Measurements from ENCODE around the gene THSD7A.

The THSD7A gene

DNA sequence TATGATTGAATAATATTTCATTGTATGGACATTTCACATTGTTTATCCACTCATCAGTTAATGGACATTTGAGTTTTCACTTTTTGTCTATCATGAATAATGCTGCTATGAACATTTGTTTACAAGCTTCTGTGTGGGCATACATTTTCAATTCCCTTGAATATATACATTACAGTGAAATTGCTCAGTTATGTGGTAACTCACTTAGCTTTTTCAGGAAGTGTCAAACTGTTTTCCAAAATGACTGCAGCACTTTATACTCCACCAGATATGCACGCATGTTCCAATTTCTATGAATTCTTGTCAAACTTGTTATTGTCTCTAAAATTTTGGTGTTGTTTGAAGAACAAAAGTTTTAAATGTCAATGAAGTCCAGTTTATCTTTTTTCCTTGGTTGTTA, 401.2 kb downstream of the THSD7A start:
- H3K27ac ChIP-seq: no peak overlapping the region
- TF ChIP-seq CTCF (conservative IDR thresholded peaks at IDR 0.05): no peak

DNA sequence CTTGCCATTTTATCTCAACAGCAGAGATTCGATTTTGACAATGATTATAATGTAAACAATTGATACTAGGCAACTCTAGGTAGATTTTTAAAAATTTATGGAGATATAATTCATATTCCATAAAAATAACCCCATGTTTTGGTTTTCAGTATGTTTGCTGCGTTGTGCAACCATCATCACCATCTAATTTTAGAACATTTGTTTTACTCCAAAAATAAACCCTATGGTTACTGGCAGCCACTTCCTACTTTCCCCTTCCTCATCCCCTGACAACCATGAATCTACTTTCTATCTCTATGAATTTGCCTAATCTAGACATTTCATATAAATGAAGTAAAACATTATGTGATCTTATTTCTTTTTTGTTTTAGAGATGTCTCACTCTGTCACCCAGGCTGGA, 401.9 kb downstream of the THSD7A start:
- no peak overlapping the region for H3K27ac ChIP-seq
- no peak for TF ChIP-seq CTCF (conservative IDR thresholded peaks at IDR 0.05)

DNA sequence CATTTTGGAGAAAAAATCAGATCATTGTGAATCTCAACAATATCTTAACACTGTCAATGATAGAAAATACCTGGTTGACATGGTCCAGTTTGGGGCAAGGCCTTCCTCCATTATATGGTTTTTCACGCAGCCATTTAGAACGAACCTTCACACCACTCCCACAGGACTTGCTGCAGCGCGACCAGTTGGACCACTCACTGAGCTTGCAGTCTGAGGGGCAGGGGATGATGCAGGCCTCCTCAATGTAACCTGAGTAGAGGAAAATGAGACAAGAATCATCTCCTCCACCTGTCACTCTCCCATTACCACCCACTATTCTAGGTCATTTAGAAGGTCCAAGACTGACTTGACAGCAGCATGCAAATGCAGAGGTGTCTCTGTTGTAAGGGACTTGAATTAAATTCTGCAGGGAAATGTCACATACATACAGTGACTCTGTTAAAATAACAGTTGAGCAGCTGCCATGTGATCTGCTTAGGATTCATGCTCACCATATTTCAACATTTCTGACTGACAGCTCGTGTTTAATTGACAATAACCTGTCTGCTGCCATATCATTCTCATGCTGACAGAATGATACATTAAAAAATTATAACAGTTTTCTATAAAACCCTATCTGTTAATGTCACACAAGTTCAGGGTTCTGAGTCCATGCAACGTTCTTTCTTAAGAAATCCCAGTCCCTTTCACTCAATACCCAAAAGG, 403.0 kb downstream of the THSD7A start:
- no peak overlapping the region for H3K27ac ChIP-seq
- no peak for TF ChIP-seq CTCF (conservative IDR thresholded peaks at IDR 0.05)

- peak; percentile 83 for TF ChIP-seq CTCF (conservative IDR thresholded peaks at IDR 0.05)
- no peak overlapping the region for H3K27ac ChIP-seq
Observed at GRCh38 chr7:11427686-11428273, 404.2 kb downstream of the THSD7A start.

DNA sequence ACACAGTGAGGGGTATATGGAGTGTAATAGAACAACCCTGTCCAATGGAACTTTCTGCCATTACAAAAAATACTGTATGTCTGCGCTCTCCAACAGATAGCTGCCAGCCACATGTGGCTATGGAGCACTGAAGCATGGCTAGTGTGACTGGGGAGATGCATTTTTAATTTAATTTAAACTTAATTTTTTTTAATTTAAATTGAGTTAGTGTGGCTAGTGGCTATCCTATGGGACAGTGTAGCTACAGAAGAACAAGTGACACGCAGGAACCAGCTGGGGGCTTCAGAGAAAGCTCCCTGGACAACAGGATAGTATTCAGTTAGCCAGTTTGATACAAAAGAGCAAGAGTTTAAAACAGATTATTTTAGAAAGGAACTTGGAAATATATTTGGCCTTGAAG, 408.0 kb downstream of the THSD7A start:
- no peak overlapping the region for H3K27ac ChIP-seq
- TF ChIP-seq CTCF (conservative IDR thresholded peaks at IDR 0.05): no peak

- no peak overlapping the region for H3K27ac ChIP-seq
- TF ChIP-seq CTCF (conservative IDR thresholded peaks at IDR 0.05): no peak
Observed at GRCh38 chr7:11420049-11420448, 411.9 kb downstream of the THSD7A start.

GRCh38 chr7:11416641-11417458, 415.1 kb downstream of the THSD7A start:
- TF ChIP-seq CTCF (conservative IDR thresholded peaks at IDR 0.05): no peak
- no peak overlapping the region for H3K27ac ChIP-seq

Data from VCaP (cell line).